Measurements from ENCODE around the gene LENEP.
"Not testable (repeated sequence)": the region's sequence is repeated elsewhere in the genome, so short reads cannot be mapped to it uniquely, and the experiment has no call there.

The LENEP gene

GRCh38 chr1:154975409-154976059 is 17.9 kb upstream of the LENEP start:
- DNase-seq: peak in 1 of 2 experiments; percentile 63

GRCh38 chr1:154977762-154978161 is 15.6 kb upstream of the LENEP start:
- DNase-seq: not testable (repeated sequence)

GRCh38 chr1:154978360-154978759 is 15.0 kb upstream of the LENEP start:
- DNase-seq: no peak

GRCh38 chr1:154982341-154982740 is 11.0 kb upstream of the LENEP start:
- DNase-seq: no peak

- DNase-seq: peak; percentile 99 to 100
Observed at GRCh38 chr1:154982897-154983648, 10.3 kb upstream of the LENEP start, which contains the start of gene FLAD1. Gene FLAD1 (plus strand): TSS chr1:154983344. CDS start chr1:154983695, 351 bp downstream.

GRCh38 chr1:154983776-154984466 is 9.5 kb upstream of the LENEP start:
- DNase-seq: no peak

- DNase-seq: not testable (repeated sequence)
Observed at GRCh38 chr1:154986736-154987135, 6.7 kb upstream of the LENEP start.

- DNase-seq: no peak
Observed at GRCh38 chr1:154987326-154987725, 6.1 kb upstream of the LENEP start.

- DNase-seq: no peak
Observed at GRCh38 chr1:154988058-154988954, 5.1 kb upstream of the LENEP start.

GRCh38 chr1:154989195-154989860 is 4.1 kb upstream of the LENEP start:
- no peak for DNase-seq

- DNase-seq: no peak
Observed at GRCh38 chr1:154990276-154990675, 3.1 kb upstream of the LENEP start.

- DNase-seq: no peak
Observed at GRCh38 chr1:154992721-154993571, 440 bp upstream of the LENEP start.

GRCh38 chr1:154994269-154994587 is 842 bp downstream of the LENEP start:
- DNase-seq: no peak

- DNase-seq: no peak
Observed at GRCh38 chr1:154994591-154994990, 1.2 kb downstream of the LENEP start.

GRCh38 chr1:154995301-154995983 is 2.1 kb downstream of the LENEP start:
- not testable (repeated sequence) for DNase-seq

GRCh38 chr1:154996966-154997701 is 3.7 kb downstream of the LENEP start:
- no peak for DNase-seq

GRCh38 chr1:154998201-154998780 is 4.9 kb downstream of the LENEP start:
- no peak for DNase-seq

GRCh38 chr1:154998818-154999570 is 5.6 kb downstream of the LENEP start:
- peak; percentile 52 to 55 for DNase-seq
